Gastroesophageal sphincter (tissue), 4 donors: ENCODE results near the gene BRINP1. TPM values are rescaled to one million over a fixed set of nuclear protein-coding genes. Genes with fewer than 3 reads are reported as not detected.
A peak's percentile ranks its signal among the peaks of the same experiment; 100 is the strongest.

Experiments used
- ATAC-seq: fragments of 150-250 bp; one replicate; pipeline ENCODE4 v1.9.1; 2016; ENCODE audit warnings: mild to moderate bottlenecking, moderate library complexity
- H3K27ac ChIP-seq, 4 donors: fragments of 200-600 bp; sonication (generic) in 3 of 4; 1 replicate in 3 of 4; 2 replicates in 1 of 4; pipeline ENCODE4 v1.5.1; 2016 to 2019
- H3K27me3 ChIP-seq: fragments of 200-600 bp; sonication (generic); one replicate; pipeline ENCODE4 v1.5.1; 2019
- H3K36me3 ChIP-seq, 2 donors: fragments of 200-600 bp; sonication (generic); one replicate each; pipeline ENCODE4 v1.5.1; 2019; ENCODE audit warnings: control low read depth in 1 of 2
- H3K4me1 ChIP-seq, 3 donors: fragments of 200-600 bp; sonication (generic); 1 replicate in 2 of 3; 2 replicates in 1 of 3; pipeline ENCODE4 v1.5.1; 2016 to 2019; ENCODE audit warnings: control low read depth in 2 of 3
- H3K4me3 ChIP-seq, 2 donors: fragments of 200-600 bp; sonication (generic); one replicate each; pipeline ENCODE4 v1.5.1; 2019; ENCODE audit warnings: mild to moderate bottlenecking in 1 of 2, moderate library complexity in 1 of 2
- H3K9me3 ChIP-seq, 3 donors: fragments of 200-600 bp; sonication (generic); one replicate each; pipeline ENCODE4 v1.5.1; 2017 to 2019; ENCODE audit warnings: control low read depth in 2 of 3
- CTCF ChIP-seq, 4 experiments: fragments of 200-600 bp in 2 of 4; fragments of 450-650 bp in 2 of 4; sonication (generic) in 1 of 4; IDR thresholded peaks; one replicate each; pipeline ENCODE4 v1.5.1; 2017 to 2019; ENCODE audit warnings: antibody characterized with exemption in 4 of 4, mild to moderate bottlenecking in 2 of 4, moderate library complexity in 2 of 4
- EP300 ChIP-seq: sonication (generic); formaldehyde crosslinking; IDR thresholded peaks from one replicate; pipeline ENCODE4 v1.6.1; 2017; ENCODE audit warnings: antibody characterized with exemption, mild to moderate bottlenecking
- POLR2A ChIP-seq, 2 donors: fragments of 450-650 bp; IDR thresholded peaks; one replicate each; pipeline ENCODE4 v1.6.1; 2017; ENCODE audit warnings: antibody characterized with exemption in 2 of 2, mild to moderate bottlenecking in 2 of 2, moderate library complexity in 1 of 2
- POLR2AphosphoS5 ChIP-seq: sonication (generic); formaldehyde crosslinking; IDR thresholded peaks from one replicate; pipeline ENCODE4 v1.6.1; 2017; ENCODE audit warnings: antibody characterized with exemption
- WGBS, 2 donors: methylation state at CpG; one replicate each; pipeline ENCODE4 v1.1.5; 2018; ENCODE audit warnings: low coverage in 1 of 2; 5-methylcytosine and 5-hydroxymethylcytosine counted together
- total RNA-seq, 4 donors: library from RNA; depleted of rRNA; stranded (reverse); fragments of >200 nt; gene quantifications; one replicate each; pipeline ENCODE4 v1.1.0, GENCODE V29; 2016

BRINP1 gene
- total RNA-seq, 4 donors from 2014 or later = 0.27 TPM; not detected in 3

GRCh38 chr9:119372951-119373350, 3.7 kb upstream of the BRINP1 start:
- peaks cover 0 to 14% (median 0%) of the 10 kb centered on the region in 3 donors for H3K4me1 ChIP-seq
- 93 to 100% methylated on average over 2 of the region's 2 CpGs for WGBS, 2 donors
- no peaks in the 10 kb centered on the region for H3K36me3 ChIP-seq
- TF ChIP-seq POLR2A (IDR thresholded peaks at IDR 0.05) = no peak
- no peak for TF ChIP-seq CTCF (IDR thresholded peaks at IDR 0.05)
- TF ChIP-seq EP300 = no peak
- H3K27me3 ChIP-seq = peaks cover 59% of the 10 kb centered on the region
- no peak overlapping the region for H3K27ac ChIP-seq
- peaks cover 0 to 15% (median 0%) of the 10 kb centered on the region in 3 donors for H3K9me3 ChIP-seq
- ATAC-seq = no peak
- H3K4me3 ChIP-seq = no peak overlapping the region

- H3K4me3 ChIP-seq = no peak overlapping the region
- WGBS, 2 donors = 1 to 3% methylated on average over 8 of the region's 8 CpGs
- ATAC-seq = no peak
- H3K4me1 ChIP-seq = peaks cover 0 to 14% (median 0%) of the 10 kb centered on the region in 3 donors
- H3K9me3 ChIP-seq = peaks cover 0 to 15% (median 0%) of the 10 kb centered on the region in 3 donors
- peaks cover 68% of the 10 kb centered on the region for H3K27me3 ChIP-seq
- no peak for TF ChIP-seq POLR2A (IDR thresholded peaks at IDR 0.05)
- no peak for TF ChIP-seq EP300
- H3K27ac ChIP-seq = no peak overlapping the region
- no peaks in the 10 kb centered on the region for H3K36me3 ChIP-seq
Measured at GRCh38 chr9:119370816-119371215, 1.6 kb upstream of the BRINP1 start.

GRCh38 chr9:119369680-119370366, 588 bp upstream of the BRINP1 start:
- Histone ChIP-seq H3K9me3 (peaks cover 0 to 15% (median 0%) of the 10 kb centered on the region in 3 donors), H3K27me3 (peaks cover 73% of the 10 kb centered on the region), H3K27ac (no peak overlapping the region), H3K4me3 (peak overlapping the region in 1 of 2 donors; percentile 40), H3K36me3 (no peaks in the 10 kb centered on the region), H3K4me1 (peaks cover 0 to 14% (median 0%) of the 10 kb centered on the region in 3 donors)
- WGBS, 2 donors = 2 to 3% methylated on average over 5 to 8 of the region's 32 CpGs
- no peak for ATAC-seq
- TF ChIP-seq EP300 = no peak

- Histone ChIP-seq H3K4me3 (no peak overlapping the region), H3K4me1 (peaks cover 0 to 14% (median 0%) of the 10 kb centered on the region in 3 donors), H3K27me3 (peaks cover 88% of the 10 kb centered on the region), H3K36me3 (no peaks in the 10 kb centered on the region), H3K9me3 (peaks cover 0 to 15% (median 0%) of the 10 kb centered on the region in 3 donors), H3K27ac (no peak overlapping the region)
- TF ChIP-seq POLR2A (IDR thresholded peaks at IDR 0.05) (no peak), EP300 (no peak), CTCF (IDR thresholded peaks at IDR 0.05) (no peak), POLR2AphosphoS5 (no peak)
- WGBS, 2 donors = 0 to 3% methylated on average over 6 to 10 of the region's 10 CpGs
- ATAC-seq = no peak
Measured at GRCh38 chr9:119368179-119368578, 1.1 kb downstream of the BRINP1 start.

- Histone ChIP-seq H3K27ac (no peak overlapping the region), H3K4me1 (peaks cover 0 to 14% (median 0%) of the 10 kb centered on the region in 3 donors), H3K27me3 (peaks cover 92% of the 10 kb centered on the region), H3K36me3 (no peaks in the 10 kb centered on the region), H3K9me3 (peaks cover 0 to 15% (median 0%) of the 10 kb centered on the region in 3 donors), H3K4me3 (no peak overlapping the region)
- 6 to 13% methylated on average over 3 to 5 of the region's 7 CpGs for WGBS, 2 donors
- no peak for ATAC-seq
- TF ChIP-seq POLR2AphosphoS5 (no peak), CTCF (IDR thresholded peaks at IDR 0.05) (no peak), EP300 (no peak), POLR2A (IDR thresholded peaks at IDR 0.05) (no peak)
Measured at GRCh38 chr9:119367683-119368075, 1.6 kb downstream of the BRINP1 start.
